GM12864 (cell line): ENCODE measurements around the gene UBXN1.

ENCODE experiments used
- DNase-seq: peaks from one replicate; pipeline ENCODE4 v3.0.0-alpha.2; 2011; ENCODE audit warnings: low read depth
- H3K4me3 ChIP-seq: 2 replicates; pipeline ENCODE4 v1.5.1; 2011; ENCODE audit warnings: mild to moderate bottlenecking, low read depth, low read length, control low read depth
- CTCF ChIP-seq: IDR thresholded peaks from 2 replicates; pipeline ENCODE4 v1.5.1; 2011; ENCODE audit warnings: low read depth, mild to moderate bottlenecking, moderate library complexity, low read length, control low read depth, inconsistent platforms; ENCODE audit errors: missing control alignments

UBXN1 gene

GRCh38 chr11:62671236-62671607, 7.7 kb downstream of the UBXN1 start:
- DNase-seq: no peak
- TF ChIP-seq CTCF: no peak
- H3K4me3 ChIP-seq: peak overlapping the region; percentile 88

- no peak for TF ChIP-seq CTCF
- H3K4me3 ChIP-seq: no peak overlapping the region
- no peak for DNase-seq
Measured at GRCh38 chr11:62669420-62670161, 9.3 kb downstream of the UBXN1 start.

GRCh38 chr11:62667460-62667859, 11.4 kb downstream of the UBXN1 start:
- H3K4me3 ChIP-seq: peak overlapping the region; percentile 69; the same call in 1 of the 2 replicates
- no peak for DNase-seq
- no peak for TF ChIP-seq CTCF

- TF ChIP-seq CTCF: no peak
- H3K4me3 ChIP-seq: peak overlapping the region; percentile 69
- DNase-seq: no peak
Measured at GRCh38 chr11:62666259-62666926, 12.5 kb downstream of the UBXN1 start.

- no peak for DNase-seq
- TF ChIP-seq CTCF: no peak
- H3K4me3 ChIP-seq: peak overlapping the region; percentile 69
Measured at GRCh38 chr11:62665599-62666258, 13.1 kb downstream of the UBXN1 start.

GRCh38 chr11:62665075-62665598, 13.7 kb downstream of the UBXN1 start, which contains the start of the genes C11orf98 and CSKMT:
Gene C11orf98, minus strand, starts transcription at chr11:62665210. Its CDS starts 41 bp downstream, at chr11:62665169.
Gene CSKMT, plus strand, starts transcription at chr11:62665312. Its CDS starts 568 bp downstream, at chr11:62665880.
- peak; percentile 74 for DNase-seq
- TF ChIP-seq CTCF: no peak
- H3K4me3 ChIP-seq: peak within 1 kb of the TSS; percentile 69
